PC-9 (cell line): ENCODE measurements around the gene TRIM9. TPM values are rescaled to one million over a fixed set of nuclear protein-coding genes. Genes with fewer than 3 reads are reported as not detected.

Experiments used
- BruUV-seq: library from RNA; stranded (reverse); fragments of 400-500 nt; replicated peaks from 2 replicates; lab custom pipeline; 2021; lab: Mats Ljungman, UMichigan
- CTCF ChIA-PET: fragments of 300-600 bp; sonication (Branson Sonifier 250); formaldehyde crosslinking; loops from one replicate; lab custom pipeline; 2022; ENCODE audit warnings: antibody characterized with exemption; lab: Charles Lee
- POLR2A ChIA-PET: fragments of 300-600 bp; sonication (Branson Sonifier 250); formaldehyde crosslinking; loops from one replicate; lab custom pipeline; 2022; ENCODE audit warnings: antibody characterized with exemption; ENCODE audit not compliant: unreplicated experiment; lab: Charles Lee
- DNase-seq, 2 experiments: peaks; one replicate each; pipeline versions ENCODE4 v3.0.0 to v3.0.0-alpha.2; 2015 to 2022; ENCODE audit warnings: mixed read lengths in 1 of 2
- H2AFZ ChIP-seq: fragments of 200-600 bp; sonication (generic); 2 replicates; pipeline ENCODE4 v1.8.1; 2017; ENCODE audit warnings: antibody characterized with exemption
- H3F3A ChIP-seq: fragments of 200-600 bp; sonication (generic); 2 replicates; pipeline ENCODE4 v1.8.1; 2017; ENCODE audit warnings: antibody characterized with exemption, mild to moderate bottlenecking, low read depth; ENCODE audit not compliant: insufficient read depth
- H3K27ac ChIP-seq: fragments of 200-600 bp; sonication (generic); 2 replicates; pipeline ENCODE4 v1.6.1; 2016; ENCODE audit warnings: mixed run types
- H3K27me3 ChIP-seq: fragments of 200-600 bp; sonication (generic); 2 replicates; pipeline ENCODE4 v1.6.1; 2016; ENCODE audit warnings: low read depth, mixed run types; ENCODE audit not compliant: insufficient read depth
- H3K36me3 ChIP-seq: fragments of 200-600 bp; sonication (generic); 2 replicates; pipeline ENCODE4 v1.6.1; 2016; ENCODE audit warnings: low read depth, mixed run types
- H3K4me1 ChIP-seq: fragments of 200-600 bp; sonication (generic); replicated peaks from 2 replicates; pipeline ENCODE4 v1.6.1; 2016; ENCODE audit warnings: mixed run types; ENCODE audit not compliant: insufficient read depth
- H3K4me2 ChIP-seq: fragments of 200-600 bp; sonication (generic); 2 replicates; pipeline ENCODE4 v1.6.1; 2017; ENCODE audit warnings: mixed run types
- H3K4me3 ChIP-seq: fragments of 200-600 bp; sonication (generic); 2 replicates; pipeline ENCODE4 v1.6.1; 2016; ENCODE audit warnings: mixed run types
- H3K79me2 ChIP-seq: fragments of 200-600 bp; sonication (generic); 2 replicates; pipeline ENCODE4 v1.6.1; 2017; ENCODE audit warnings: low read depth, mixed run types
- H3K9me2 ChIP-seq: fragments of 200-600 bp; sonication (generic); 2 replicates; pipeline ENCODE4 v1.8.1; 2017; ENCODE audit warnings: mild to moderate bottlenecking; ENCODE audit not compliant: insufficient read depth
- H3K9me3 ChIP-seq: fragments of 200-600 bp; sonication (generic); 2 replicates; pipeline ENCODE4 v1.8.1; 2016; ENCODE audit warnings: low read depth; ENCODE audit not compliant: insufficient read depth
- H4K20me1 ChIP-seq: fragments of 200-600 bp; sonication (generic); 2 replicates; pipeline ENCODE4 v1.8.1; 2017; ENCODE audit not compliant: insufficient read depth
- CTCF ChIP-seq: fragments of 200-600 bp; sonication (generic); conservative IDR thresholded peaks from 2 replicates; pipeline ENCODE4 v1.6.1; 2017; ENCODE audit warnings: mixed run types, antibody characterized with exemption, mild to moderate bottlenecking, moderate library complexity
- EZH2 ChIP-seq: fragments of 200-600 bp; sonication (generic); IDR thresholded peaks from 2 replicates; pipeline ENCODE4 v1.8.0; 2017; ENCODE audit warnings: antibody characterized with exemption, low read depth
- intact Hi-C: fragments of 100-400 bp; cut with micrococcal nuclease; formaldehyde crosslinking; loops from one replicate; pipeline ENCODE4 v1.10.0; 2022; ENCODE audit not compliant: unreplicated experiment
- total RNA-seq: library from RNA; stranded (reverse); gene quantifications from 2 replicates; pipeline ENCODE4 v1.2.3, GENCODE V29; 2021

Gene TRIM9
- total RNA-seq, 1 experiment from 2014 or later: 2.1 TPM

- Histone ChIP-seq H4K20me1 (no peaks in the 10 kb centered on the region), H3K9me3 (peaks cover 4% of the 10 kb centered on the region; the same call in 1 of the 2 replicates), H3K36me3 (no peaks in the 10 kb centered on the region), H2AFZ (no peak overlapping the region), H3K9me2 (no peaks in the 10 kb centered on the region), H3K4me1 (peaks cover 17% of the 10 kb centered on the region), H3K4me2 (peak overlapping the region; percentile 27), H3K4me3 (no peak overlapping the region), H3F3A (peaks cover 11% of the 10 kb centered on the region; the same call in 1 of the 2 replicates), H3K79me2 (no peaks in the 10 kb centered on the region), H3K27ac (peak overlapping the region; percentile 47; the same call in 1 of the 2 replicates), H3K27me3 (no peaks in the 10 kb centered on the region)
- intact Hi-C loops: no loop called here
- ChIA-PET CTCF (no interaction called here), POLR2A (no interaction called here)
- BruUV-seq: no TSS peak
- peak; percentile 43 to 83 for DNase-seq
- no peak for TF ChIP-seq CTCF
- TF ChIP-seq EZH2: no peak
These were observed 59.2 kb downstream of the TRIM9 start for GRCh38 chr14:51035611-51036192.

DNA sequence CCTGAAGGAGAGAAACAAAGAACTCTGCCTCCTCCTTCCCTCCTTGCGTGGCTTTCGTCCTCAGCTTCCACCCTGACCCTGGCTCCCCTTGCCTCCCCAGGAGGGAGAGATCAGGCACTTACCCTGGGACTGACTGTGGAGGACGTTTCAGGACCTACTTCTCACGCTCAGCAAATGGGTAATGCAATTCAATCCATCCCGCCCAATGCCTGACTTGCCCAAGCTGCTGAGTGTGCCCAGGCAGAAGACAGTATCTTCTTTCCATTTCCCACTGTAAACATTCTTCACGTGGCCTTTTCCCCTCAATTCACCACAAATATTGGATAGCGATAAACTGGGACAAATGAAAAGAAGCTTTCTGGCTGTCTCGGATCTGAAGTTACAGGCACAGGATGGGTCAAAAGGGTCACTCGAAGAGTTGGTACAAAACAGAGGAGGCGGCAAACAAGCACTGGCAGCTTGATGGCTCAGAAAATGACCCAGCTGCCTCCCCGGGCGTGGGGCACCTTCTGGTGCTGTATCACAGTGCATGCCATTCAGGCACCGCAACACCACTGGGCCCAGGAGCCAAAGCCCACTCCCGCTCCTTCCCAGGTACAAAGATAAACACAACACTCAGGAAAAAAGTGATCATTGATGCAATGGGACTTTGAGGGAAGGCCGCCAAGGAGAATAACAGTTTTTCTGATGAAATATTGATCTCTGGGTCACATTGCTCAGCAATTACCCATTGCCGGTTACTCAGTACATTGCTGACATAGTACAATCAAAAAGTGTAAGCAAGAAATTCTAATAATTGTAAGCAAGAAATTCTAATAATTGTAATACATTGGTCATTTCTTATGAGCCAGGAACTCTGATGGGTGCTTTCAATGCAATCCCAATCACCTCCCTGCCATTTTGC lies 65.8 kb downstream of the TRIM9 start:
- CTCF ChIA-PET: no interaction called here
- no peak for TF ChIP-seq EZH2
- TF ChIP-seq CTCF: no peak
- no TSS peak for BruUV-seq

DNA sequence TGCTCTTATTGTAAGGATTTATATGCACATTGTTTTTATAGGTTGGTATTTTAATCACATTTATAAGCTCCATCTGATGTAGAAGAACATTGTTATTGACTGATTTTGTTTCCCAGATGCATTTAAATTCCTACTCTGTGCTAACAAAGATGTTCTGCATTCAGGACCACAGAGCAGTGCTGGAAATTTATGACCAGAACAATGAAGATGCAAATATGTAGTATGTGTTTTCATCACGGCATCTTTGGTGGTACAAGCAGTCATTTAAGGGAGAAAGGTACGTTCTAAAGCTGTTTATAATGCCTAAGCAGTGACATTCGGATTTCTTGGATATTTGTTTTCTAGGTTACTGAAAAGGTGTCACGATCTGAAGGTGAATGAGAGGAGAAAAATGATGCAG lies 66.5 kb downstream of the TRIM9 start:
- Histone ChIP-seq H3K9me3 (no peaks in the 10 kb centered on the region), H4K20me1 (no peaks in the 10 kb centered on the region), H3K4me1 (no peaks in the 10 kb centered on the region), H3K79me2 (no peaks in the 10 kb centered on the region), H3K4me3 (no peak overlapping the region), H3K36me3 (no peaks in the 10 kb centered on the region), H3F3A (no peaks in the 10 kb centered on the region), H3K27me3 (no peaks in the 10 kb centered on the region), H3K4me2 (no peak overlapping the region), H3K9me2 (no peaks in the 10 kb centered on the region), H2AFZ (no peak overlapping the region), H3K27ac (no peak overlapping the region)
- no TSS peak for BruUV-seq
- CTCF ChIA-PET: no interaction called here
- intact Hi-C loops: no loop called here
- POLR2A ChIA-PET: no interaction called here
- TF ChIP-seq CTCF (no peak), EZH2 (no peak)
- DNase-seq: no peak

More for the DNA sequence above, 65.8 kb downstream of the TRIM9 start:
- H3K27ac ChIP-seq: no peak overlapping the region
- H3K9me2 ChIP-seq: no peaks in the 10 kb centered on the region
- POLR2A ChIA-PET: no interaction called here
- intact Hi-C loops: no loop called here
- DNase-seq: no peak
- no peak overlapping the region for H2AFZ ChIP-seq
- H3K4me3 ChIP-seq: no peak overlapping the region
- no peaks in the 10 kb centered on the region for H3K79me2 ChIP-seq
- H4K20me1 ChIP-seq: no peaks in the 10 kb centered on the region
- H3K4me1 ChIP-seq: no peaks in the 10 kb centered on the region
- H3F3A ChIP-seq: no peaks in the 10 kb centered on the region
- H3K27me3 ChIP-seq: no peaks in the 10 kb centered on the region
- H3K9me3 ChIP-seq: no peaks in the 10 kb centered on the region
- H3K4me2 ChIP-seq: no peak overlapping the region
- H3K36me3 ChIP-seq: no peaks in the 10 kb centered on the region
